H9 (cell line): ENCODE measurements around the gene ELAC1. TPM values are rescaled to one million over a fixed set of nuclear protein-coding genes. Genes with fewer than 3 reads are reported as not detected.

ENCODE experiments used
- DNase-seq: peaks from one replicate; pipeline ENCODE4 v3.0.0-alpha.2; 2017
- H2AFZ ChIP-seq: one replicate; pipeline ENCODE4 v1.6.1; 2013; ENCODE audit warnings: mild to moderate bottlenecking, low read length, control low read depth, moderate library complexity
- H2AK5ac ChIP-seq: 2 replicates; pipeline ENCODE4 v1.6.1; 2013; ENCODE audit warnings: low read length, control low read depth, mixed read lengths; ENCODE audit not compliant: insufficient read length
- H2BK120ac ChIP-seq: one replicate; pipeline ENCODE4 v1.6.1; 2013; ENCODE audit warnings: low read depth, mild to moderate bottlenecking, low read length, control low read depth, inconsistent platforms; ENCODE audit not compliant: poor library complexity, severe bottlenecking
- H2BK12ac ChIP-seq: 2 replicates; pipeline ENCODE4 v1.6.1; 2013; ENCODE audit warnings: low read length, control low read depth, mixed read lengths, low read depth; ENCODE audit not compliant: insufficient read length
- H2BK15ac ChIP-seq: 2 replicates; pipeline ENCODE4 v1.6.1; 2013; ENCODE audit warnings: low read depth, low read length, control low read depth
- H2BK20ac ChIP-seq: one replicate; pipeline ENCODE4 v1.6.1; 2013; ENCODE audit warnings: low read depth, mild to moderate bottlenecking, low read length, control low read depth, inconsistent platforms; ENCODE audit not compliant: poor library complexity, severe bottlenecking
- H2BK5ac ChIP-seq: 2 replicates; pipeline ENCODE4 v1.6.1; 2013; ENCODE audit warnings: low read length, control low read depth, mixed read lengths; ENCODE audit not compliant: insufficient read length
- H3K14ac ChIP-seq: 2 replicates; pipeline ENCODE4 v1.6.1; 2013; ENCODE audit warnings: low read length, control low read depth; ENCODE audit not compliant: insufficient read depth
- H3K18ac ChIP-seq: 2 replicates; pipeline ENCODE4 v1.6.1; 2013; ENCODE audit warnings: low read depth, mild to moderate bottlenecking, mixed read lengths, low read length, control low read depth; ENCODE audit not compliant: insufficient read length
- H3K23ac ChIP-seq: 2 replicates; pipeline ENCODE4 v1.6.1; 2013; ENCODE audit warnings: low read length, control low read depth, mixed read lengths, low read depth; ENCODE audit not compliant: insufficient read length
- H3K23me2 ChIP-seq: 2 replicates; pipeline ENCODE4 v1.6.1; 2013; ENCODE audit warnings: low read depth, mild to moderate bottlenecking, mixed read lengths, low read length, control low read depth; ENCODE audit not compliant: insufficient read length, poor library complexity, severe bottlenecking
- H3K27ac ChIP-seq: 2 replicates; pipeline ENCODE4 v1.5.1; 2013; ENCODE audit warnings: low read length, control low read depth, mixed read lengths, low read depth; ENCODE audit not compliant: insufficient read length
- H3K27me3 ChIP-seq: 2 replicates; pipeline ENCODE4 v1.6.1; 2013; ENCODE audit warnings: low read length, control low read depth, inconsistent platforms; ENCODE audit not compliant: insufficient read depth
- H3K4ac ChIP-seq: 2 replicates; pipeline ENCODE4 v1.6.1; 2013; ENCODE audit warnings: low read depth, mild to moderate bottlenecking, control low read depth, inconsistent platforms, low read length, moderate library complexity
- H3K4me1 ChIP-seq: 2 replicates; pipeline ENCODE4 v1.6.1; 2013; ENCODE audit warnings: low read length, control low read depth, inconsistent platforms; ENCODE audit not compliant: insufficient read depth
- H3K4me2 ChIP-seq: 2 replicates; pipeline ENCODE4 v1.6.1; 2013; ENCODE audit warnings: low read length, control low read depth, mixed read lengths; ENCODE audit not compliant: insufficient read length, insufficient read depth
- H3K56ac ChIP-seq: 2 replicates; pipeline ENCODE4 v1.6.1; 2013; ENCODE audit warnings: low read depth, mild to moderate bottlenecking, mixed read lengths, low read length, control low read depth; ENCODE audit not compliant: insufficient read length
- H3K79me1 ChIP-seq: 2 replicates; pipeline ENCODE4 v1.6.1; 2013; ENCODE audit warnings: low read depth, mild to moderate bottlenecking, moderate library complexity, low read length, control low read depth, inconsistent platforms; ENCODE audit not compliant: insufficient read depth, poor library complexity, severe bottlenecking
- H3K79me2 ChIP-seq: 2 replicates; pipeline ENCODE4 v1.6.1; 2013; ENCODE audit warnings: low read length, control low read depth, inconsistent platforms; ENCODE audit not compliant: insufficient read depth
- H3K9ac ChIP-seq: 2 replicates; pipeline ENCODE4 v1.6.1; 2013; ENCODE audit warnings: low read length, control low read depth, mixed read lengths; ENCODE audit not compliant: insufficient read length; ENCODE audit errors: extremely low read depth
- H3K9me3 ChIP-seq: one replicate; pipeline ENCODE4 v1.6.1; 2013; ENCODE audit warnings: low read depth, low read length, inconsistent platforms; ENCODE audit not compliant: control insufficient read depth
- H3T11ph ChIP-seq: one replicate; pipeline ENCODE4 v1.6.1; 2013; ENCODE audit warnings: mild to moderate bottlenecking, low read length, control low read depth, inconsistent platforms
- H4K20me1 ChIP-seq: one replicate; pipeline ENCODE4 v1.6.1; 2013; ENCODE audit not compliant: control insufficient read depth, insufficient read length, insufficient read depth
- H4K5ac ChIP-seq: 2 replicates; pipeline ENCODE4 v1.6.1; 2013; ENCODE audit warnings: low read depth, mild to moderate bottlenecking, mixed read lengths, low read length, control low read depth; ENCODE audit not compliant: insufficient read length
- H4K8ac ChIP-seq: replicated peaks from 2 replicates; pipeline ENCODE4 v1.6.1; 2013; ENCODE audit warnings: low read length, control low read depth, mixed read lengths, low read depth; ENCODE audit not compliant: insufficient read length
- H4K91ac ChIP-seq: 2 replicates; pipeline ENCODE4 v1.6.1; 2013; ENCODE audit warnings: low read depth, mild to moderate bottlenecking, moderate library complexity, mixed read lengths, low read length, control low read depth; ENCODE audit not compliant: insufficient read length
- H3K27ac Mint-ChIP-seq, 3 experiments: 2 replicates in 2 of 3; 3 replicates in 1 of 3; pipeline ENCODE4 v1.8.0; 2020 to 2021; ENCODE audit warnings: mixed read lengths in 3 of 3, mild to moderate bottlenecking in 1 of 3, moderate library complexity in 1 of 3
- H3K27me3 Mint-ChIP-seq: 2 replicates; pipeline ENCODE4 v1.8.0; 2021; ENCODE audit warnings: low read depth, mild to moderate bottlenecking, moderate library complexity, mixed read lengths
- H3K36me3 Mint-ChIP-seq, 3 experiments: 2 replicates in 2 of 3; 3 replicates in 1 of 3; pipeline ENCODE4 v1.8.0; 2020 to 2021; ENCODE audit warnings: low read depth in 3 of 3, mixed read lengths in 3 of 3; ENCODE audit not compliant: insufficient read depth in 1 of 3
- H3K4me1 Mint-ChIP-seq, 2 experiments: 2 replicates each; pipeline ENCODE4 v1.8.0; 2020; ENCODE audit warnings: mixed read lengths in 2 of 2
- H3K4me3 Mint-ChIP-seq, 2 experiments: 2 replicates in 1 of 2; 3 replicates in 1 of 2; pipeline ENCODE4 v1.8.0; 2020 to 2021; ENCODE audit warnings: mild to moderate bottlenecking in 2 of 2, mixed read lengths in 2 of 2, moderate library complexity in 1 of 2
- H3K9me3 Mint-ChIP-seq, 2 experiments: 2 replicates in 1 of 2; 3 replicates in 1 of 2; pipeline ENCODE4 v1.8.0; 2020; ENCODE audit warnings: mild to moderate bottlenecking in 2 of 2, mixed read lengths in 2 of 2, moderate library complexity in 1 of 2
- CTCF ChIP-seq: fragments of 200-600 bp; sonication (generic); conservative IDR thresholded peaks from 3 replicates; pipeline ENCODE4 v1.8.0; 2021; ENCODE audit warnings: antibody characterized with exemption, mild to moderate bottlenecking
- WGBS: extraction: QIAGEN DNeasy Blood & Tissue Kit; methylation state at CpG from one replicate; pipeline ENCODE4 v1.1.7; 2013; ENCODE audit warnings: missing lambda C conversion rate, low lambda C conversion rate, mixed read lengths; ENCODE audit not compliant: insufficient read length; ENCODE audit errors: extremely low coverage; 5-methylcytosine and 5-hydroxymethylcytosine counted together
- total RNA-seq: library from RNA; stranded (reverse); gene quantifications from 2 replicates; pipeline ENCODE4 v1.2.1, GENCODE V29; 2021

Gene ELAC1
- total RNA-seq, 1 experiment from 2014 or later: 5.7 TPM

- no peak overlapping the region for H3T11ph ChIP-seq
- no peaks in the 10 kb centered on the region for H3K9me3 ChIP-seq
- Mint-ChIP-seq H3K36me3 (peaks cover 5 to 12% (median 9%) of the 10 kb centered on the region in 3 experiments), H3K27ac (no peak overlapping the region), H3K4me1 (peaks cover 13 to 21% of the 10 kb centered on the region in 2 experiments), H3K27me3 (no peaks in the 10 kb centered on the region), H3K9me3 (peaks cover 3 to 6% of the 10 kb centered on the region in 2 experiments; a peak in 3 of 5 replicates), H3K4me3 (no peak overlapping the region)
- H2BK20ac ChIP-seq: no peak overlapping the region
- no peak overlapping the region for H3K18ac ChIP-seq
- H3K27me3 ChIP-seq: no peaks in the 10 kb centered on the region
- H3K23ac ChIP-seq: no peak overlapping the region
- no CpG with 5 or more reads among the region's 5 CpGs for WGBS
- H3K9ac ChIP-seq: no peak overlapping the region
- no peak overlapping the region for H2BK12ac ChIP-seq
- no peak overlapping the region for H4K8ac ChIP-seq
- H3K56ac ChIP-seq: no peak overlapping the region
- H4K91ac ChIP-seq: no peak overlapping the region
- no peak overlapping the region for H2AK5ac ChIP-seq
- H2BK5ac ChIP-seq: no peak overlapping the region
- no peak for DNase-seq
- H2BK15ac ChIP-seq: no peak overlapping the region
- H3K79me2 ChIP-seq: no peaks in the 10 kb centered on the region
- no peak overlapping the region for H3K27ac ChIP-seq
- H3K14ac ChIP-seq: no peak overlapping the region
- no peak overlapping the region for H4K5ac ChIP-seq
- H3K23me2 ChIP-seq: no peaks in the 10 kb centered on the region
- H3K4ac ChIP-seq: no peak overlapping the region
- no peaks in the 10 kb centered on the region for H3K79me1 ChIP-seq
- H4K20me1 ChIP-seq: no peaks in the 10 kb centered on the region
- H3K4me2 ChIP-seq: no peak overlapping the region
- H2BK120ac ChIP-seq: no peak overlapping the region
- H2AFZ ChIP-seq: no peak overlapping the region
- peaks cover 3% of the 10 kb centered on the region; the same call in 1 of the 2 replicates for H3K4me1 ChIP-seq
- TF ChIP-seq CTCF: no peak
These were observed 52.7 kb downstream of the ELAC1 start for GRCh38 chr18:51020536-51020935.
